IMR-90 (cell line): ENCODE results near the gene PRKN. TPM values are rescaled to one million over a fixed set of nuclear protein-coding genes. Genes with fewer than 3 reads are reported as not detected.
"Not testable (repeated sequence)": the region's sequence is repeated elsewhere in the genome, so short reads cannot be mapped to it uniquely, and the experiment has no call there.

Source experiments
- ATAC-seq: fragments of 200-7000 bp; cut with Tn5 transposase; 2 replicates; pipeline ENCODE4 v1.9.1; 2020; ENCODE audit warnings: low read depth, mild to moderate bottlenecking, moderate library complexity
- BruUV-seq: library from RNA; stranded (reverse); fragments of 400-500 nt; replicated peaks from 2 replicates; lab custom pipeline; 2021; lab: Mats Ljungman, UMichigan
- CTCF ChIA-PET: fragments of 300-600 bp; formaldehyde crosslinking; extraction: SDS; loops from one replicate; lab custom pipeline; 2021; ENCODE audit warnings: antibody characterized with exemption; lab: Yijun Ruan, JAX
- POLR2A ChIA-PET: fragments of 300-600 bp; sonication (Branson Sonifier 250); formaldehyde crosslinking; loops from one replicate; lab custom pipeline; 2022; ENCODE audit warnings: antibody characterized with exemption; ENCODE audit not compliant: unreplicated experiment; lab: Charles Lee
- DNase-seq: peaks from one replicate; pipeline ENCODE4 v3.0.0; 2013
- H2AFZ ChIP-seq: replicated peaks from 2 replicates; pipeline ENCODE3; 2013; ENCODE audit warnings: low read length, mild to moderate bottlenecking; ENCODE audit not compliant: poor library complexity
- H2AK5ac ChIP-seq: 2 replicates; pipeline ENCODE4 v1.6.1; 2013; ENCODE audit warnings: low read depth, low read length, inconsistent platforms
- H2AK9ac ChIP-seq: replicated peaks from 2 replicates; pipeline ENCODE3; 2013; ENCODE audit warnings: mild to moderate bottlenecking, low read depth, low read length, moderate library complexity; ENCODE audit not compliant: poor library complexity
- H2BK120ac ChIP-seq: 2 replicates; pipeline ENCODE4 v1.6.1; 2013; ENCODE audit warnings: low read depth, low read length, inconsistent platforms
- H2BK15ac ChIP-seq: 3 replicates; pipeline ENCODE4 v1.6.1; 2013; ENCODE audit warnings: low read depth, low read length, inconsistent platforms
- H2BK20ac ChIP-seq: 2 replicates; pipeline ENCODE4 v1.6.1; 2013; ENCODE audit warnings: low read depth, mild to moderate bottlenecking, inconsistent platforms, low read length, moderate library complexity
- H2BK5ac ChIP-seq: 2 replicates; pipeline ENCODE4 v1.6.1; 2013; ENCODE audit warnings: mild to moderate bottlenecking, low read depth, low read length, inconsistent platforms; ENCODE audit not compliant: poor library complexity, severe bottlenecking
- H3K14ac ChIP-seq: replicated peaks from 2 replicates; pipeline ENCODE4 v1.6.1; 2013; ENCODE audit warnings: low read depth, low read length, inconsistent platforms
- H3K18ac ChIP-seq: 2 replicates; pipeline ENCODE4 v1.6.1; 2013; ENCODE audit warnings: low read depth, low read length, control low read depth
- H3K23ac ChIP-seq: 2 replicates; pipeline ENCODE4 v1.6.1; 2013; ENCODE audit warnings: low read depth, low read length, inconsistent platforms
- H3K27ac ChIP-seq: 2 replicates; pipeline ENCODE4 v1.5.1; 2013; ENCODE audit warnings: mild to moderate bottlenecking, control low read depth, low read length; ENCODE audit not compliant: insufficient read depth
- H3K27me3 ChIP-seq: 2 replicates; pipeline ENCODE4 v1.6.1; 2013; ENCODE audit warnings: low read length; ENCODE audit not compliant: control insufficient read depth, insufficient read depth
- H3K36me3 ChIP-seq: 2 replicates; pipeline ENCODE4 v1.6.1; 2013; ENCODE audit warnings: low read length, mixed read lengths; ENCODE audit not compliant: control insufficient read depth, insufficient read depth
- H3K4ac ChIP-seq: 2 replicates; pipeline ENCODE4 v1.6.1; 2013; ENCODE audit warnings: low read depth, low read length, inconsistent platforms
- H3K4me1 ChIP-seq: 2 replicates; pipeline ENCODE4 v1.6.1; 2013; ENCODE audit warnings: low read length, mixed read lengths; ENCODE audit not compliant: control insufficient read depth, insufficient read depth
- H3K4me2 ChIP-seq: 2 replicates; pipeline ENCODE4 v1.6.1; 2013; ENCODE audit warnings: low read depth, mild to moderate bottlenecking, control low read depth, low read length, moderate library complexity
- H3K4me3 ChIP-seq: 2 replicates; pipeline ENCODE4 v1.5.1; 2013; ENCODE audit warnings: low read depth, mild to moderate bottlenecking, control low read depth, low read length, moderate library complexity; ENCODE audit not compliant: insufficient read depth
- H3K56ac ChIP-seq: 2 replicates; pipeline ENCODE4 v1.6.1; 2013; ENCODE audit warnings: low read length, inconsistent platforms; ENCODE audit not compliant: insufficient read depth; ENCODE audit errors: extremely low read depth
- H3K79me1 ChIP-seq, 2 experiments: 2 replicates each; pipeline ENCODE4 v1.6.1; 2013; ENCODE audit warnings: low read length in 2 of 2, inconsistent platforms in 1 of 2, low read depth in 1 of 2
- H3K9ac ChIP-seq: 2 replicates; pipeline ENCODE4 v1.6.1; 2013; ENCODE audit warnings: low read depth, low read length, control low read depth
- H3K9me1 ChIP-seq: 2 replicates; pipeline ENCODE4 v1.6.1; 2013; ENCODE audit warnings: low read length, inconsistent platforms; ENCODE audit not compliant: insufficient read depth
- H3K9me3 ChIP-seq: 2 replicates; pipeline ENCODE4 v1.6.1; 2013; ENCODE audit warnings: low read length; ENCODE audit not compliant: control insufficient read depth, insufficient read depth
- H4K20me1 ChIP-seq: 2 replicates; pipeline ENCODE4 v1.6.1; 2013; ENCODE audit warnings: low read length, inconsistent platforms; ENCODE audit not compliant: insufficient read depth
- H4K5ac ChIP-seq: 2 replicates; pipeline ENCODE4 v1.6.1; 2013; ENCODE audit warnings: mild to moderate bottlenecking, low read depth, low read length, control low read depth
- H4K8ac ChIP-seq, 2 experiments: 2 replicates each; pipeline ENCODE4 v1.6.1; 2013; ENCODE audit warnings: low read depth in 2 of 2, low read length in 2 of 2, control low read depth in 1 of 2, inconsistent platforms in 1 of 2
- H4K91ac ChIP-seq: 2 replicates; pipeline ENCODE4 v1.6.1; 2013; ENCODE audit warnings: low read depth, low read length, inconsistent platforms; ENCODE audit not compliant: insufficient read depth
- CEBPB ChIP-seq: IDR thresholded peaks from 2 replicates; pipeline ENCODE4 v1.6.1; 2012; ENCODE audit warnings: low read depth, low read length, improper control_type of control experiment
- WGBS, 2 experiments: methylation state at CpG; one replicate each; pipeline versions ENCODE4 v1.1.5 to v1.1.7; 2013; ENCODE audit warnings: missing lambda C conversion rate in 2 of 2; ENCODE audit not compliant: insufficient read length in 1 of 2; ENCODE audit errors: extremely low coverage in 2 of 2; 5-methylcytosine and 5-hydroxymethylcytosine counted together
- dilution Hi-C: fragments of 300-500 bp; cut with HindIII; formaldehyde crosslinking; loops from one replicate; pipeline ENCODE4 v1.14.3; 2018; ENCODE audit warnings: low sequenced_read_pairs; ENCODE audit not compliant: unreplicated experiment
- in situ Hi-C: fragments of 300-500 bp; cut with MboI; formaldehyde crosslinking; loops from 3 replicates; pipeline ENCODE4 v1.14.3; 2019; ENCODE audit warnings: low sequenced_read_pairs, inconsistent platforms, mixed read lengths
- intact Hi-C: fragments of 100-400 bp; cut with micrococcal nuclease; formaldehyde crosslinking; loops from 2 replicates; pipeline ENCODE4 v1.10.0; 2022
- polyA plus RNA-seq, 3 experiments: library from polyadenylated mRNA; depleted of rRNA; stranded (reverse); fragments of >200 nt; gene quantifications; 2 replicates each; pipeline ENCODE4 v1.2.3, GENCODE V29; 2012; ENCODE audit warnings: low replicate concordance in 1 of 3
- total RNA-seq: library from RNA; depleted of rRNA; stranded (reverse); fragments of >200 nt; gene quantifications from 2 replicates; pipeline ENCODE4 v1.2.3, GENCODE V29; 2012

The PRKN gene
- total and polyA plus RNA-seq, 2 of the 4 experiments (the other 2 are of a cell fraction) = 0.15 to 0.18 TPM

- H3K36me3 ChIP-seq = no peaks in the 10 kb centered on the region
- H3K27ac ChIP-seq = no peak overlapping the region
- H2AK9ac ChIP-seq = no peak overlapping the region
- no TSS peak for BruUV-seq
- in situ Hi-C loops = no loop called here
- no peaks in the 10 kb centered on the region for H4K20me1 ChIP-seq
- H3K4me3 ChIP-seq = no peak overlapping the region
- H2AFZ ChIP-seq = no peak overlapping the region
- no peak overlapping the region for H3K4me2 ChIP-seq
- no peak overlapping the region for H3K18ac ChIP-seq
- no peak overlapping the region for H2AK5ac ChIP-seq
- no peak for DNase-seq
- H4K8ac ChIP-seq = no peak overlapping the region
- no peak overlapping the region for H3K14ac ChIP-seq
- intact Hi-C loops = no loop called here
- peaks cover 6% of the 10 kb centered on the region; the same call in 1 of the 2 replicates for H3K9me3 ChIP-seq
- no peak overlapping the region for H3K9ac ChIP-seq
- H2BK120ac ChIP-seq = no peak overlapping the region
- WGBS, 2 experiments = no CpG with 5 or more reads among the region's 3 CpGs
- H3K79me1 ChIP-seq = no peaks in the 10 kb centered on the region
- TF ChIP-seq CEBPB = no peak
- H3K9me1 ChIP-seq = no peaks in the 10 kb centered on the region
- no peak for ATAC-seq
- H4K91ac ChIP-seq = no peak overlapping the region
- H3K4me1 ChIP-seq = no peaks in the 10 kb centered on the region
- H2BK20ac ChIP-seq = no peak overlapping the region
- H2BK5ac ChIP-seq = no peak overlapping the region
- dilution Hi-C loops = no loop called here
- no peak overlapping the region for H4K5ac ChIP-seq
- H3K56ac ChIP-seq = no peak overlapping the region
- no peak overlapping the region for H3K23ac ChIP-seq
- no peak overlapping the region for H3K4ac ChIP-seq
- POLR2A ChIA-PET = no interaction called here
- no peaks in the 10 kb centered on the region for H3K27me3 ChIP-seq
- H2BK15ac ChIP-seq = no peak overlapping the region
- CTCF ChIA-PET = no interaction called here
These were observed 861.0 kb downstream of the PRKN start for GRCh38 chr6:161866570-161866969.

DNA sequence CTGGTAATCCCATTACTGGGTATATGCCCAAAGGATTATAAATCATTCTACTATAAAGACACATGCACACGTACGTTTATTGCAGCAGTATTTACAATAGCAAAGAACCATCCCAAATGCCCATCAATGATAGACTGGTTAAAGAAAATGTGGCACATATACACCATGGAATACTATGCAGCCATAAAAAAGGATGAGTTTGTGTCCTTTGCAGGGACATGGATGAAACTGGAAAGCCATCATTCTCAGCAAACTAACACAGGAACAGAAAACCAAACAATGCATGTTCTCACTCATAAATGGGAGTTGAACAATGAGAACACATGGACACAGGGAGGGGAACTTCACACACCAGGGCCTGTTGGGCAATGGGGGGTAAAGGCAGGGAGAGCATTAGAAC lies 866.5 kb downstream of the PRKN start:
- BruUV-seq, H2BK5ac ChIP-seq, H2BK20ac ChIP-seq, H3K4ac ChIP-seq, DNase-seq, H3K23ac ChIP-seq, H2AFZ ChIP-seq, intact Hi-C loops, CTCF ChIA-PET, H4K20me1 ChIP-seq, H3K27me3 ChIP-seq, H2BK15ac ChIP-seq, H3K9me1 ChIP-seq, H3K4me3 ChIP-seq, H4K5ac ChIP-seq, ATAC-seq, H3K4me2 ChIP-seq, H2AK5ac ChIP-seq, dilution Hi-C loops, H3K18ac ChIP-seq, H3K56ac ChIP-seq, in situ Hi-C loops, H2AK9ac ChIP-seq, H3K14ac ChIP-seq, H3K9ac ChIP-seq, H3K36me3 ChIP-seq, H3K4me1 ChIP-seq, POLR2A ChIA-PET, H4K91ac ChIP-seq, H3K27ac ChIP-seq, H2BK120ac ChIP-seq, H3K79me1 ChIP-seq, H4K8ac ChIP-seq, H3K9me3 ChIP-seq: not testable (repeated sequence)
- no CpG with 5 or more reads among the region's 2 CpGs for WGBS, 2 experiments
